Midbrain (tissue), 1 donor: ENCODE measurements around the gene KRTAP4-7.
"Not testable (repeated sequence)": the region's sequence is repeated elsewhere in the genome, so short reads cannot be mapped to it uniquely, and the experiment has no call there.

ENCODE experiments used
- DNase-seq: peaks from one replicate; lab custom pipeline; 2025; lab: John Stamatoyannopoulos, UW

The KRTAP4-7 gene

DNA sequence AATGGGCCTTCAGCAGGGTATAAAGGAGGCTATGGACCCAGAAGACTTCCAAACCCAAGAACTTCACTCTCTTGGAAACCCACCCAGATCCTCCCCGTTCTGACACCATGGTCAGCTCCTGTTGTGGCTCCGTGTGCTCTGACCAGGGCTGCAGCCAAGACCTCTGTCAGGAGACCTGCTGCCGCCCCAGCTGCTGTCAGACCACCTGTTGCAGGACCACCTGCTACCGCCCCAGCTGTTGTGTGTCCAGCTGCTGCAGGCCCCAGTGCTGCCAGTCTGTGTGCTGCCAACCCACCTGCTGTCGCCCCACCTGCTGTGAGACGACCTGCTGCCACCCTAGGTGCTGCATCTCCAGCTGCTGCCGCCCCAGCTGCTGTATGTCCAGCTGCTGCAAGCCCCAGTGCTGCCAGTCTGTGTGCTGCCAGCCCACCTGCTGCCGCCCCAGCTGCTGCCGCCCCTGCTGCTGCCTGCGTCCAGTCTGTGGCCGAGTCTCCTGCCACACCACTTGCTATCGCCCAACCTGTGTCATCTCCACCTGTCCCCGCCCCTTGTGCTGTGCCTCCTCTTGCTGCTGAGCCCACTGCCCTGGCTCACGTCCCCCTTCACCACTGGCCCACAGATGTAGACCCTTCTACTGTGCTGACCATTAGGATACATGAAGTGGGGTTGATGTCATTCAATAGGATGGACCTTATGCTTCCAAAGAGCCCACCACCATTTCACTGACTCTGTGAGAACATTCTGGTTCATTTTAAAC, at the start of gene KRTAP4-7:
KRTAP4-7 (plus strand) TSS at position 51 of the 757 bp plus-strand sequence; CDS start at position 108, 57 bp downstream.
- DNase-seq = not testable (repeated sequence)

DNA sequence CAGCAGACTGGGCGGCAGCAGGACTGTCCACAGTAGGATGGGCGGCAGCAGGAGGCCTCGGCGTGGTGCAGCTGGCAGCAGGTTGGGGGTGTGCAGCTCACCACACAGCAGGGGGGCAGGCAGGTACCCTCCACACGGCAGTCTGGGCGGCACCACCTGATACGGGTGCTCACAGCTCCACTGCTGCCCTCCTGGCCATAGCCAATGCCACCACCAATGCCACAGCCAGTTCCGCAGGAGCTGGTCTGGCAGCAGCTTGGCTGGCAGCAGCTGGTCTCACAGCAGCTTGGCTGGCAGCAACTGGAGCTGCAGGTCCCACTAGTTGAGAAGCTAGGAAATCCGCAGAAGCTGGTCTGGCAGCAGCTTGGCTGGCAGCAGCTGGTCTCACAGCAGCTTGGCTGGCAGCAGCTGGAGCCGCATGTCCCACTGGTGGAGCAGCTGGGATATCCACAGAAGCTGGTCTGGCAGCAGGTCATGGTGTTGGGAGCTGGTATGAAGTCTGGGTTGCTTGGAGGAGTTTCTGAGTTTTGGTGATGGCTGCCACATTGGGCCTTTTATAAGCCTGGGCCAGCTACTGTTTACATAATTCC, 49.5 kb upstream of the KRTAP4-7 start, which contains the start of gene KRTAP1-3:
KRTAP1-3 (minus strand) TSS at position 529 of the 590 bp plus-strand sequence; CDS start at position 476, 53 bp downstream.
- not testable (repeated sequence) for DNase-seq

DNA sequence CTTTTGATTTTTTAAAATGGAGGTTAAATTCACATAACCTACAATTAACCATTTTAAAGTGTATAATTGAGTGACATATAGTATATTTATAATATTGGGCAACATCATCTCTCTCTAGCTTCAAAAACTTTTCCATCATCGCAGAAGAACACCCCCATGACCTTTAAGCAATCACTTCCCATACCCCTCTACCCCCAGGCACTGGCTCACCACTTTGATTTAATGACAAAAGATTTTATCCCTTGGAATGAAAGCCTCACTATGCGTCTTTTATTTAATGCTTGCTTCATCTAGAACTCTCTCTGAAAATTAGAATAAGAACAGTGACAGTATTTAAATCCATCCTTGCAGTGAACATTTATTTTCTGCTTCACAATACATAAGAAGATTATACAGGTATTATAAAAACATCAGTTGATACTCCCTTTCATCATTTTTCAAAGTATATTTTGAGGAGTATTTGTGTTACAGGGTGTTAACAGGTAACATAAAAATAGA, 46.0 kb upstream of the KRTAP4-7 start:
- no peak for DNase-seq

DNA sequence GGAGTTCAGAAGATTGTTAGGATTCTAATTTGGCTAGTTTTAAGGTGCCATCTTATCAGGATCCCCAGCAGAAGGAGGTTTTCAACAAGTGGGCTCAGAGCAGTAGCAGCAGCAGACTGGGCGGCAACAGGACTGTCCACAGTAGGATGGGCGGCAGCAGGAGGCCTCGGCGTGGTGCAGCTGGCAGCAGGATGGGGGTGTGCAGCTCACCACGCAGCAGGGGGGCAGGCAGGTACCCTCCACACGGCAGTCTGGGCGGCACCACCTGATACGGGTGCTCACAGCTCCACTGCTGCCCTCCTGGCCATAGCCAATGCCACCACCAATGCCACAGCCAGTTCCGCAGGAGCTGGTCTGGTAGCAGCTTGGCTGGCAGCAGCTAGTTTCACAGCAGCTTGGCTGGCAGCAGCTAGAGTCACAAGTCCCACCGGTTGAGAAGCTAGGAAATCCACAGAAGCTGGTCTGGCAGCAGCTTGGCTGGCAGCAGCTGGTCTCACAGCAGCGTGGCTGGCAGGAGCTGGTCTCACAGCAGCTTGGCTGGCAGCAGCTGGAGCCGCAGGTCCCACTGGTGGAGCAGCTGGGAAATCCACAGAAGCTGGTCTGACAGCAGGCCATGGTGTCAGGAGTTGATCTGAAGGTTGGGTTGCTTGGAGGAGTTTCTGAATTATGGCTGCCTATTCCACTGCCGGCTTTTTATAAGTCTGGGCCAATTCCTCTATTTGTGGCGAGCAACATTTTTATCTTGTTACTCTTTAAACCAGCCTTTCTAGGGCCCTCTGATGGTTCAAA, 43.0 kb upstream of the KRTAP4-7 start, which contains the start of gene KRTAP1-1:
KRTAP1-1 (minus strand) TSS at position 668 of the 789 bp plus-strand sequence; CDS start at position 615, 53 bp downstream.
- DNase-seq = not testable (repeated sequence)

DNA sequence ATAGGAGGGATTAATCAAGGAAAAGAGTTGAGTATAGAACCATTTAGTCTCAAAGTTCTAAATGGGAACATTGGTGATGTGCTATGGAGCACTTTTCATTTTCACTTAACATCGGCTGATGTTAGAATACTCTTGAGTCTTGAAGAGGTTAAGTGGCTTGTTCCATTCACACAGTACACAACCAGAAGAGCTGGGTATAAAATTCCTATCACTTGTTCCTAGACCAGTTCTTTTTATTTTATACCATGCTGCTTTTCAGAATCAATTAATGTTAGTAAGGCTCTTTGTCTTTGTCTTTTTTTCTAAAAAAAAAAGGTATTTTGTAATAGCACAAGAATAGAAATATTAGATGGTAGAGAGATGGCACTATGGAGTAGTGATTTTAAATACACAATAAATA, 41.0 kb upstream of the KRTAP4-7 start:
- DNase-seq = no peak

DNA sequence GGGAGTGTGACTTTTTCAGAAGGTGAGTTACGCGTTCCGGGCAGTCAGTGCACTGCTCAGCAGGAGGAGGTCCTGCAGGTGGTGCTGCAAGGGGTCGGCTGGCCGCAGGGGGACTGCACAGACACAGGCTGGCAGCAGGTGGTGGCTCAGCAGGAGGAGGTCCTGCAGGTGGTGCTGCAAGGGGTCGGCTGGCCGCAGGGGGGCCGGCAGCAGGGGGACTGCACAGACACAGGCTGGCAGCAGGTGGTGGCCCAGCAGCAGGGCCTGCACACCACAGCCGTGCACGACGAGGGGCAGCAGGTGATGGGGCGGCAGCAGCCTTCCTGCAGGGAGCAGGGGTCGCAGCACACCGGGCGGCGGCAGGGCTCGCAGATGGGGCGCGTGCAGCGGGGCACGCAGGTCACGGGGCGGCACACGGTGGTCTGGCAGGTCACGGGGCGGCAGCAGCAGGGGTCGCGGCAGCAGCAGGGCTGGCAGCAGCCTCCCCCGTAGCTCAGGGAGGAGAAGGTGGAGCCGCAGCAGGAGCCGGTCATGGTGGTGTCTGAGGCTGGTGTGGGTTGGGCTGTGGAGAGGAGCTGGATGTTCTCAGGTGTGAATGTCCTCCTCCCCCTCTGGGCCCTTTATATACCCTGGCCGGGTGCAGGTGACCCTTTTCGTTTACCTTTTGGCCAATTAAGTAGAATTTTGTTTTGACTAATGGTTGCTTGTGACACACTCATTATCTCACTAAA, 37.0 kb upstream of the KRTAP4-7 start, which contains the start of gene KRTAP2-1:
KRTAP2-1 (minus strand) TSS at position 582 of the 731 bp plus-strand sequence; CDS start at position 533, 49 bp downstream.
- not testable (repeated sequence) for DNase-seq

DNA sequence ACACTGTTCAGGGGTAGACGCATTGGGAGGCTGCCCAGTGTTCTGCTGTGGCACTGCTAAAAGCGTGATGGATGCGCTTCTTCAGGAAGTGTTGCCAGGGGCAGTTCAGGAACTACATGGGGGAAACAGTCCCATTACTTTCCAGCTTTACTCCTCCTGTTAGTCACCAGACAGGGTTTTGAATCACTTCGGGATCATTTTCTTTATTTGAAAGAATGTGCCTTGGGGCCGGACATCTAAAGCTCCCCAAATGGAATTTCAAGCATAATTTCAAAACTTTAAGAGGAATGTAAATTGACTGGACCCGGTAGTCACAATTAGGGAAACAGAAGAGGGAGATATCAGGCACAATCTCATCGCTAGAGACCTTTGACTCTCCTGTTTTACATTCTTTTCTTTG, 35.5 kb upstream of the KRTAP4-7 start:
- no peak for DNase-seq

DNA sequence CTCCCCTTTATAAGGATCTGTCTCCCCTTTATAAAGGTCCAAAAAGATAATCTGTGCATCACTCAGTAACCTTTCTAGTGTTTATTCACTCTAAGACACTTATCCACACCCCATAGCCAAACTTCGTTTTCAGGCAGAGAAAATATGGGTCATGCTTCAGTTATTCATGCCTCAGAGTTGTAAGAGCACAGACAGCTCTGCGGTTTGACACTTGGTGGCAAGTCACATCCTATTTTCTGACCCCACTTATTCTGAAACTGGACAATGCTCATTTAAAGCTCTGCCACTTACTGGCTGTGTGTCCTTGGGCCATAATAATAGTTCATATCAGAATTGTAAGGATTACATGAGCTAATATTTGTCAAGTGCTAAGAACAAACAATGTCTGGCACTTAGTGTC, 34.8 kb upstream of the KRTAP4-7 start:
- DNase-seq = no peak

DNA sequence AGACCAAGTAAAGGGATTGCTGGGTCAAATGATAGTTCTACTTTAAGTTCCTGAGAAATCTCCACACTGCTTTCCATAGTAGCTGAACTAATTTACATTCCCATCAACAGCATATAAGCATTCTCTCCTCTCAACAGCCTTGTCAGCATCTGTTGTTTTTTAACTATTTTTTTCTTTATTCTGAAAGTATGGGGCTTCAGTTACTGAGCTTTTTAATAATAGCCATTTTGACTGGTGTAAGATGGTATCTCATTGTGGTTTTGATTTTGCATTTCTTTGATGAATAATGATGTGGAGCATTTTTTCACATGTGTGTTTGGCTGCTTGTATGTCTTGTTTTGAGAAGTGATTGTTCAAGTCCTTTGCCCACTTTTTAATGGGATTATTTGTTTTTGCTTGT, 31.4 kb upstream of the KRTAP4-7 start:
- DNase-seq = no peak

DNA sequence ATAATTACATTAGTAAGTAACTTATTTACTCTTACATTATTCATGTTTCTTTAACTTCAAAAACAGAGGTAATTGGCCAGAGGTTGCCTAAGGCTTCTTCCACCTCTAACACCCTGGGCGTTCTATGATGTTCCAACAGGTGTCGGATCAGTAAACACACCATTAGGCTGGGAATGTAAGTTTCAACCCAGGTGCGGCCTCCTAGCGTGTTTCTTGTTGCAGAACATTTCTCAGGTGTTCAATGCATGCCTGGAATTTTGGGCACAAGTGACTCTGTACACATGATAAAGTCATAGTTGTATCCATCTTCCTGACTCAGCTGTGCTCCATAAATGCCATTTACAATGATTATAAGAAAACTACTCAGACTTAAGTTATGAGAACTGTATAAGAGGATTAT, 29.9 kb upstream of the KRTAP4-7 start:
- no peak for DNase-seq

DNA sequence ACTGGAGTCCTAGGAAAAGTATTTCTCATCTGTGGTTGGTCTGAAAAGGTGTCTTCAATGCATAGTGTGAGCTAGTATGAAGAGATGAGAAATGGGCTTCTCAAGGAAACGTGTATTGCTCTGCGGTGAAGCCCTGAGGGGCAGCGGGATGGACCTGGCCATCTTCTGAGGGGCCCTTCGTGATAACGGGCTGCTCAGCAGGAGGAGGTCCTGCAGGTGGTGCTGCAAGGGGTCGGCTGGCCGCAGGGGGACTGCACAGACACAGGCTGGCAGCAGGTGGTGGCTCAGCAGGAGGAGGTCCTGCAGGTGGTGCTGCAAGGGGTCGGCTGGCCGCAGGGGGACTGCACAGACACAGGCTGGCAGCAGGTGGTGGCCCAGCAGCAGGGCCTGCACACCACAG, 29.4 kb upstream of the KRTAP4-7 start:
- DNase-seq = not testable (repeated sequence)

DNA sequence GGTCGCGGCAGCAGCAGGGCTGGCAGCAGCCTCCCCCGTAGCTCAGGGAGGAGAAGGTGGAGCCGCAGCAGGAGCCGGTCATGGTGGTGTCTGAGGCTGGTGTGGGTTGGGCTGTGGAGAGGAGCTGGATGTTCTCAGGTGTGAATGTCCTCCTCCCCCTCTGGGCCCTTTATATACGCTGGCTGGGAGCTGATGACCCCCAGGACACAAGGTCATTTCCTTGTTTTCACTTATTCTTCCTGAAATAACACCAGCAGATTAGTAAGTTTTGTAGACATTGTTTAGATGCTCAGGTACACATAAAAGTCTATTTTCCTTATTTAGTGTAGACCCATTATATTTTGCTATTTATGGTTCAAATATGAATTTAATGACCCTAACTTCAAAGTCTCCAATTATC, 28.8 kb upstream of the KRTAP4-7 start, which contains the start of gene KRTAP2-2:
KRTAP2-2 (minus strand) TSS at position 101 of the 400 bp plus-strand sequence; CDS start at position 82, 19 bp downstream.
- DNase-seq = not testable (repeated sequence)

DNA sequence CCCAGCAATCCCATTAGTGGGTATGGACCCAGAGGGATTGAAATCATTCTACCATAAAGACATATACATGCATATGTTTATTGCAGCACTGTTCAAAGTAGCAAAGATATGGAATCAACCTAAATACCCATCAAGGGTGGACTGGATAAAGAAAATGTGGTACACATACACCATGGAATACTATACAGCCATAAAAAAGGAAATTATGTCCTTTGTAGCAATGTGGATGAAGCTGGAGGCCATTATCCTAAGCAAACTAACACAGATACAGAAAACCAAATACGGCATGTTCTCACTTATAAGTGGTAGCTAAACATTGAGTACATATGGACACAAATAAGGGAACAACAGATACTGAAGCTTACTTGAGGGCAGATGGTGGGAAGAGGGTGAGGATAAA, 26.4 kb upstream of the KRTAP4-7 start:
- no peak for DNase-seq

DNA sequence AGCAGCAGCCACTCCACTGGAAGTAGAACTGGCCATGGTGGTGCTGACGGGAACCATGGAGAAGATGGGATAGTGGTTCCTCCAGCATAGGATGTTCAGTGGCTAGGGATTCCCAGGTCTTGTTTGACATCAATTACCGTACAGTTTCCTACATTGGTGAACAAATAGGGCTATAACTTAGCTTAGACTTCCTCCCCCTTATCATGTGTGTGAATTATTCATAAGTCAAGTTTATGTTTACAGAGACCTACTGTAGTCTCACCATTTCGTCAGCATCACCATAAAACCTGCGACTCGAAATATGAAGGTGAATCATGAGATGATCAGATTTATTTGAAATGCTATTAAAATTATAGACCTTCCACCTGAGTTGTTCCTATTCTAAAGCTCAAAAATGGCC, 25.2 kb upstream of the KRTAP4-7 start:
- no peak for DNase-seq

DNA sequence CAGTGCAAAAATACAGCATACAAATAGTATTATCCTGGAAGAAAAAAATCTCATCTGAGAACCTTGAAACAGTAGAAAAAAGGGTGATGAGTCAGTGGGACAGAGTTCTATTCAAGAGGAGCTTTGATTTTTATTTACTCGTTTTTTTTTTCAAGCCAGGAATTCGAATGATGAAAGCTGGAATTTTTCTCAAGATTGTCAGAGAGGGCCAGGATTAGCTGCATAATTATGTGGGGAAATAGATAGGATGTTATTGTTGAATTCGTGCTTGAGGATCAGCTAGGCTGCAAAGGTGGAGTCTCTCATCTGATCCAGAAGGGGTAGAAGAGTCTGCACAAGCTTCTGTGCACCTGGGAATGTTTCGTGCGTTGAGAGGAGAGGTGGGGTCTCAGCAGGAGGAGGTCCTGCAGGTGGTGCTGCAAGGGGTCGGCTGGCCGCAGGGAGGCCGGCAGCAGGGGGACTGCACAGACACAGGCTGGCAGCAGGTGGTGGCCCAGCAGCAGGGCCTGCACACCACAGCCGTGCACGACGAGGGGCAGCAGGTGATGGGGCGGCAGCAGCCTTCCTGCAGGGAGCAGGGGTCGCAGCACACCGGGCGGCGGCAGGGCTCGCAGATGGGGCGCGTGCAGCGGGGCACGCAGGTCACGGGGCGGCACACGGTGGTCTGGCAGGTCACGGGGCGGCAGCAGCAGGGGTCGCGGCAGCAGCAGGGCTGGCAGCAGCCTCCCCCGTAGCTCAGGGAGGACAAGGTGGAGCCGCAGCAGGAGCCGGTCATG, 24.5 kb upstream of the KRTAP4-7 start:
- DNase-seq = not testable (repeated sequence)

DNA sequence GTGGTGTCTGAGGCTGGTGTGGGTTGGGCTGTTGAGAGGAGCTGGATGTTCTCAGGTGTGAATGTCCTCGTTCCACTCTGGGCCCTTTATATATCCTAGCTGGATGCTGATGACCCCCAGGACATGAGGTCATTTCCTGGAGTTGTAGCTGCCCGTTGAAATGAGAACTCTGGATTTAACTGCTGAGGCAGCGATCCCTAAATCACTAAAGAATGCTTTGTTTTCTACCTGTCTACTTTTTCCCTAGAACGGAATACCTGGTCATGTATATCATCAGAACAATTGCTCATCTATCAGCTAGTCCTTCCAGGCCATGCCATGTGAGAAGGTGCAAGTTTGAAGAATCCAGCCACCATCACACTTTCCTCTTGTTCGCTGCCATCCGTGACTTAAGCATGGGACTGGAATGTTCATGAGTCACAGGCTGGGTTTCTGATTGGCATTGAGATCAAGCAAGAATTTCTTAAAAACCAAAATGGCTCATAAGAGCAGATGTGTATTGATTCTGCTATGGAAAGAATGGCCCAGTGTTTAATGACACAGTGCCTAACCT, 23.8 kb upstream of the KRTAP4-7 start, which contains the start of gene KRTAP2-3:
KRTAP2-3 (minus strand) TSS at position 63 of the 553 bp plus-strand sequence. CDS start 64 bp downstream, outside the sequence.
- no peak for DNase-seq

DNA sequence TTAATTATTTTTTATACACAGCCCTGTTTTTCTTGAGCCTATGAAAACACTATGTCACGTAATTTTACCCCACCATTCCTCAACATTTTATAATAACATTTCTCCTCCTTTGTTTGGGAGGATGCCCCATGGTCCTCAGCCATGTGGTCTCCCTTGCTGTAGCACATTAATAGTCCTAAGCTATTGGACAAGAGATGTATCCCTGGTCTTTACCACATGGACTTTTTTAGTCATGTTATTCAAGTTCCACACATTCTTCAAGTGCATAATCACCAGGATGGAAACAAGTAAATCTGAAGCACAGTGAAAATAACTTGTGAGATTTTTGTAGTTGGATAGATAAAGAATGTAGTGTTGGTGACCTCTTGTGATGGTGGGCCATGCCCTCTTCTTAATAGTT, 22.0 kb upstream of the KRTAP4-7 start:
- no peak for DNase-seq

DNA sequence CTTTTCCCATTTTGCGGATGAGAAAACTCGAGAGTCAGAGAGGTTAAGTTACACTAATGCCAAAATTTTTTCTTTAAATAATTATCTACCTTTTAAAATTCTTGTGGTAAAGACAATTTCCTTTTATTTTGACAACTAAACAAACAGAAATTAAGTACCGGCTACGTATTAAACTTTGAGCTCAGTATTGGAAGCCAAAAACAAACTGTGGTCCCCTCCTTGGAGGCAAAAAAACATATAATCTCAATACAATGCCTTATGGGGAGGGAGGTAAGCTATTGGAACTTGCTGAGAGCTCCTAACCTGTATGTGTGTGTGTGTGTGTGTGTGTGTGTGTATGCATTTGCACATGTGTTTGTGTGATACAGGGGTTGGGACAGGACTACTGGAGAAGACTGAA, 20.5 kb upstream of the KRTAP4-7 start:
- no peak for DNase-seq

DNA sequence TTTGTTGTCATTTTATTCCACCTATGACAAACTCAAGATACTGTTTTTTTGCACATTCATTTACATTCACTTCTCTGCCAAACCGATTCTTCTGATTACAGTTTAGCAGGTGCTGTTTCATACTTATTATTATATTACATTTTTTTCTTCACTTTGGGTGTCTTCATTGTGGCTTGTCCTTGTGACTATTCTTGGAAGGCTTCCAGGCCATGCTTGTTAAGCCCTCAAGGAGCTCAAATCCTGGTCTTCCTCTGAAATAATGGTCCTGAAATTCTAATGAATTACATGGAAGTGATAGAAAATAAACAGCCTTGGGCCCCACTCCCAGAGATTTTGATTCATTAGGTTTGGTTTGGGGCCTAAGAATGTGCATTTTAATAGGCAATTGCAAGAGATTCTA, 19.6 kb upstream of the KRTAP4-7 start:
- no peak for DNase-seq
